SHP77 (cell line): ENCODE results near the gene TKTL1.
A peak's percentile ranks its signal among the peaks of the same experiment; 100 is the strongest.

Experiments
- DNase-seq, 2 experiments: peaks; one replicate each; lab custom pipeline; 2025; lab: John Stamatoyannopoulos, UW

Gene TKTL1

DNA sequence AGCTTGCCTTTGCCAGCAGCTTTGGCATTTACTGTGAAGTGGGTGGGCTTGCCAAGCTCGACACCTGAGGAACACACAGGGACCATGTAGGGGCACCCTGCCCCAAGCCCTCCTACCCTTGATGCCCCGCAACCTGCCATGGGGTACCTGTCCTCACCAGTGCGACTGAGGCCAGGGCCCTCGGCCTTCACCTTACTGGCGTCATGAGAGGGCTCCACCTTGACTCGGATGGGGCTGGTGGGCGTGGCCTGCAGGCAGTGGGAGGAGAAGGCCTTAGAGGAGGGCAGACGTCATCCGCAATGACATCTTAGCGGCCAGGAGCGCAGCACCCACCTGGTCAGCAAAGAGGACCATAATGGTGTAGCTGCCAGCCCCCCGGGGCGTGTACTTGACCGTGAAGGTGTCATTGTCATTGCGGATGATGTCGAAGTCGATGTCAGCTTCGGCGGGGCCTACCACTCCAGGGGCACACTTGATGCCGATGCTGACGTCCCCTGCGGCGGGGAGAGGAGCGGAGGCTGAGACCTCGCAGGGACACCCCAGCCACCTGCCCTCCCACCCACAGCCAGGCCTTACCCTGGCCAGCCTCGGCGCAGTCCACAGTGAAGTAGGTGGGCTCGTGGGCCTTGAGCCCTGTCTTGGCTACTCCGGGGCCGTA lies 66.6 kb downstream of the TKTL1 start:
- no peak for DNase-seq

DNA sequence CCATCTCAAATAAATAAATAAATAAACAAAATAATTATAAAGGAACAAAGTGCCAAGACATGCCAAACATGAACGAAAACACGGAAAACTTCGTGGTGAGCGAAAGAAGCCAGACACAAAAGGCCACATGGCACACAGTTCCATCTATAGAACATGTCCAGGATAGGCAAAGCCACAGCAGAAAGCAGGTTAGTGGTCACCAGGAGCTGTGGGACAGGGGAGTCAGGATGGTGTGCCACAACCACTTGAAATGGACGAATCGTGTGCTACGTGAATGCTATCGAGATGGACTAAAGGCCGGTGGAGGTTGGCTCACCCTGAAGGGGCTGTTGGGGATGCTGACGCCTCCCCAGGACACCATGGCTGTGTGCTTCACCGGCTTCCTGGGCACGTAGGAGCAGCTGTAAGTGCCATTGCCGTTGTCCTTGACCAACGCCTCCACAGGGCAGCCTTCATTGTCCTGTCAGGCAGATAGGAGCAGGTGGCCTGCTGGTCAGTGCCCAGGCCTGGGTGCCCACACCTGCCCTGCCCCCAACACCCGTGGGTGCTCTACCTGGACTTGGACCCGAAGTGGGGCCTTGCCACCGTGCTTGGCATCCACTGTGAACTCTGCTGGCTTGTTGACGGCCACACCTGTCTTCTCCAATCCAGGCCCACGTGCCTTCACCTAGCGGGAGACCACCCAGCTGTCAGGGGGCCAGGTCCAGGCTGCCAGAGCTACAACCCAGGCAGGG lies 68.3 kb downstream of the TKTL1 start:
- DNase-seq = no peak

- DNase-seq = no peak
Observed at GRCh38 chrX:154365052-154365600, 69.5 kb downstream of the TKTL1 start.

DNA sequence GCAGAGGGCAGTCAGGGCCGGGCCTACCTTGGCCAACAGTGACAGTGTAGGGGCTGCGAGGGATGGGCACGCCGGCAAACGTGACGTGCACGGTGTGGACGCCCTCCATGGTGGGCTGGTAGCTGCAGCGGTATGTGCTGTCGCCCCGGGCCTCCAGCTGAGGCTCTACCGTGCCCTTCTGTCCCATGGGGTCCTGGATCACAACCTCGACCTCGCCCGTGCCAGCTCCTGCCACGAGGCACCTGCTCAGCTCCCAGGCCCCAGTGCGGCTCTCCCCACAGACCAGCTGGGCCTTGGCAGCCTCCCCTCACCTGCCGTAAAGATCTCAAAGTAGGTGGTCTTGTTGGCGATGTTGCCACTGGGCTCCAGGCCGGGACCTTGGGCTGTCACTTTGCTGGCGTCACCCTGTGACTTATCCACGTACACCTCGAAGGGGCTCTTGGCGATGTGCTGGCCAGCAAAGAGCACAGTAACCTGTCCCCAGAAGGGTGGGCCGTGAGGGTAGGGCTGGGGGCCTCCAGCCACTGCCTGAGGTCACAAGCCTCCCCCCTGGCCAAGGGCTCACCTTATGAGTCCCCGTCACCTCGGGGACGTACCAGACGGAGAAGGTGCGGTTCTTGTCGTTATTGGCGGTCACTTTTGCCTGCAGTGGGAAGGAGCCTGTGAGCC lies 70.5 kb downstream of the TKTL1 start:
- DNase-seq = no peak

DNA sequence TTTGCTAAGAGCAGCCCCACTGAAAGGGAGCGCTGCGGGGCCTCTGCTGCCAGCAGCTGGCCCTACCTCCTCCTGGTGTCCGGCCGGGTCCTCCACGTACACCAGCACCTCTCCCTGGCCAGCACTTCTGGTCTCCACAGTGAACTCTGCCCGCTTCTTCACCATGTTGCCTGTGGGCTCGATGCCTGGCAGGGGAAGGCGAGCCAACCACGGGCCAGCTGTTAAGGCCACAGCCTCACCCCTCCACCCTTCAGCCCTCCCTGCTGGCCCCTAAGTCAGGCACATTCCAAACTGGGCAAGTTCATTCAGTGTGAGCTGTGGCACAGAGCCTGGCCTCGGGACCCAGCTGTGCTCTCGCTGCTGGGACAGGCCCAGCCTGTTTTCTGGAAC lies 71.1 kb downstream of the TKTL1 start:
- no peak for DNase-seq

DNA sequence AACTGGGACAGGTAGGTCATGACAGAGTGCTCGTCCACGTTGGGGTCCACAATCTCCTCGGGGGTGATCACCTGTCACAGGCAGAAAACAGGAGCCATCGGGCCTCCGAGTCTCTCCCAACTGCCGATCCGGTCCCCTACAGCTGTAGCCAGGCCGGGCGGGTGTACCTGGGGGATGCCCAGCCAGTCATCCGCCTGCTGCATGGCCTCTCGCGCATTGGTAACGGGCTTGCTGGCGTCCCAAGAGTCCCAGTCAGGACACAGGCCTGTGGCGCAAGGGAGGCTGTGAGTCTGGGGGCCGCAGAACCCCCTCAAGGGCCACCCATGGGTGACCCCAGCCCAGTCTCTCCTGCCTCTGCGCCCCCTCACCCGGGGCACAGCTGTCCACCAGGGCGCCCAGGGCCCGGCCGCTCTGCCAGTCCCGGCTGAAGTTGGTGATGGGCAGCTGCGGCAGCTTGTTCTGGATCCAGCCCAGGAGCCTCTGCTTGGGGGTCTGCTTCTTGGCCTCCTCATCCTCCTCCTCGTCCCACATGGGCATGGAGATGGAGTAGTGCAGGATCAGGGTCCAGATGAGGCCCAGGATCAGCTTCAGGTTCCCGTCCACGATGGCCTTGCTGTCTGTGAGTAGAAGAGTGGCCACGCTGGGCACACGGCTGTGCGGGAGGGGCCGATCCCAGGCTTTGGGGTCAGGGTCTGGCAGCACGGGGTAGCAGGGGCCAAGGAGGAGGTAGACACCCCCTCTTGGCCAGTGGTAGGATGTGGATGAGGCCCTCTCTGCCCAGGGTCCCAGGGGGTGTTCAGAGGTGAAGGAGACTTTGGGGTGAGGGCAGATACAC lies 72.1 kb downstream of the TKTL1 start:
- DNase-seq = no peak

DNA sequence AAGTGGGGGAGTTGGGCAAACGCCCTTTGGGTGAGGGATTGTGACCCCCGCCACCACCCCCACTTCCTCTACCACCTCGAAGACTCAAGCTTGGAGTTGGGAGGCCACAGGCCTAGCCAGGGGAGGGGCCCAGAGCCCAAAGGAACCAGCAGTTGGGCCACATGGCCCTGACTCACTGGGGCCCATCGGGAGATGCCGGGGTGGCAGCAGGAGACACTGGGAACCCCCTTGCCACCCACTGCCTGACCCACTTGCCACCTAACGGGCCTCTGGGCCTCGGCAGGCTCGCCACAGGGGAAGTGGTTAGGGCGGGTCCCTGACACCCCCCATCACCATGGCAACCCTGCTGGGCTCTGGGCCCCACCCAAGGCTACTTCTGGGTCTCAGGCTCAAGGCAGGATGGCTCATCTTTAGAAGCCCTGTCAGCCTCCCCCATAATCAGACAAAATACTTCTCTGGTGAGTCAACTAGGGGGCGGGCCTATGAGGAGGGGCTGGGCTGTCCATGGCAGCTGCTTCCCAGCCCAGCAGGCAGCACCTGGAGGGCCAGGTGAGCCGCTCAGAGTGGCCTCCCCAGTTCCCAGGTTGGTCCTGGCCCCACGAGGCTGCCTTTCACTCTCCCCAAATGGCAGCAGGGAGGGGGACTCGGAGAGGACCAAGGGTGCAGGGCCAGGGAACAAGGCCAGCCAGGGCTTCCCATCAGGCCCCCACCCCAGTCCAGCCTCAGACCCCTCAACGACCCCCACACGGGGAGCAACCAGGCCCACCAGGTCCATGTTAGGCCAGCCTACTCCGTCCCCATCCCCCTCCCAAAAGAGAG lies 73.2 kb downstream of the TKTL1 start:
- DNase-seq = no peak

DNA sequence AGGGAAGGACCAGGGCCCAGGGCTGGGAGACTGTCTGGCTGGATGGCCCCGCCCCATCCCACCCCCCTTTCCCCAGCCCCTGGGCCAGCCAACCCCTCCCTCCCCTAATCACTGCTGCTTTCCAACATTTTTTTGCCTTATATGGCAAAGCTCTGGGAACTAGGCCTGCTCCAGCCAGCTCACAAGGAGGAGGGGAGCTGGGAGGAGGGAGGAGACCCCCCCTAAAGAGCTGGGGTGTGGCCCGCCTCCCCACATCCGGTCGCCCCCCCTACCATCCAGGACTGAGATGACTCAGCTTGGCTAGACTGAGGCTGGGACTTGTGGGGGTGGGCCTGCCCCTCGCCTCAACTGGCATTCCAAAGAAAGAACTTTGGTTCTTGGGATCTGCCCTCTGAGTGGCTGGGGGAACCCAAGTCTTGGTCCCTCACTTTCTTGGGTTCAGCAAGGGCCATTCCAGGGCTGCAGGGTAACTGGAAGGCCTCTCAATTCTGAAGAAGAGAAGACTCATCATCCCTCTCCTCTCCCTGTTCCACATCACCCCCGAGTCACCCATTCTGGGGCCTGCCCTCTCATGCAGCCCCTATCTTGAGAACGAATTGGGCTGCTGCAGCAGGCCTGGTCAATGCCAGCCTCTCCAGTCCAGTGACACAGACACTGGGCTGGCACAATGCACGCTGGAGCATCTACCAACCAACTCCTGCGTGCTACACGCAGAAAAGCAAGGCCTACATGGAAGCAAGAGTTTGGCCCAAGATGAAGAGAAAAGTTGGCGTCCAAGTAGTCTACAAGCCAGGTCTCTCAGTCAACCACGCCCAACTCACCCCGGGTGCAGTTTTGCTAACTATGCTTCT lies 74.1 kb downstream of the TKTL1 start:
- peak; percentile 3 to 13 for DNase-seq

DNA sequence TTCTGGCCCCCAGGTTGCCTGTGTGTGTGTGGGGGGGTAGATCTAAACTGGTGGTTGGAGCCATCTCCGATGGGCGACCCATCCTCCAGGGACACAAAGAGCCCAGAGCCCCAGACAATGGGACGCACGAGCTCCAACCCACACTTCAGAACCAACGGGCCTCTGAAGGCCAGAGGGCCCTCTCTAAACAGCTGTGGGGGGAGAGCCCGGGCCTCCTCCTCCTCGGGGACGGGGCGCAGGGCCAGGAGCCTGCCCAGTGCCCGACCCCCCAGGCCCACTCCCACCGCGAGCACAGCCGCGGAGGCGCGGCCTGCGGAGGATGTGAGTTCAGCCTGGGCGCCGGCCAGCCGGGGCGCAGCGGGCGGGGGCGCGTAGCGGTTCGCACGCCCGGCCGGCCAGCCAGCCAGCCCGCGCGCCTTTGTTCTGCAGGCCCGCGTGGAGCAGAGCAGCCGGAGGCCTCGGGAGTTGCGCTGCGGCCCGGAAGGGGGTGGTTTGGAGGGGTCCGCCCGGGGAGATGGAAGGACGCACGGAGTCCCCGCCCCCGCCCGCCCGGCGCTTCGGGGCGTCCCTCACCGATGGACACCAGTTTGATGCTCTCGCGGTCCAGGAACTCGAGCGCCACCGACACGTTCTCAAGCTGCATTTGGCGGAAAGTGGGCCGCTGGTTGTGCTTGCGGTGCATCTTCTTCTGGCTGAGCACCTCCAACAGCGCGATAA lies 74.9 kb downstream of the TKTL1 start:
- DNase-seq = no peak

DNA sequence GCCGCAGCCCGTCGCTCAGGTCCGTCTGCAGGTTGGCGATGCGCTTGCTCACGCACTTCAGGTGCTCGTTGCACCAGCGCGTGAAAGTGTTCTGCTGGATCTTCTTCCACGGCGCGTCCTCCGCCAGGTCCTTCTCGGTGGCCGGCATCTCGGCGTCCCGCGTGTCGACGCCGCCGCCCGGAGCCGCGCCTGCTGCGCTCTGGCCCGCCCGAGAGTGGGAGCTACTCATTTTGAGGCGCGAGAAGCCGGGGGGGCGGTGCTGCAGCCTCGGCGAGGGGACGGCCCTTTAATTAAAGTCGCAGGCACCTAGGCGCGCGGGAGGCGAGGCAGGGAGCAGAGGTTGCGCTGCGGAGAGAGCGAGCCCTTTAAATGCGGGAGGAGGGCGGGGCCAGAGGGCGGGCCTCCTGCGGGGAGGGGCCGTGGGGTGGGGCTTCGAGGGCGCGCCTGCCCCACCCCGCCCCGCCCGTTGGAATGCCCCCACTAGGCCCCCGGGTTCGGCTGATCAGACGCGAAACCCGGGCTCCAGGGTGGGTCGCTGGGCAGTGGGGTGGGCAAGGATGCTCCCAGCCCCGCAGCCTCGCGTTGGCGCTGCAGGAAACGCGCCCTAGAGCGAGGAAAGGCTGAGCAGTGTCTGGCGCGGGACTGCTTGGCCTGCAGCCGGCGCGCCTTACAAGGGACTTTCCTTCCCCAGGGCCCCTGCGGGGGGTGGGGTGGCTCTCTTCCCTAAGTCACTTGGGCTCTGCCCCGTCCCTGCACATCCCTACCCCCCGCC lies 75.6 kb downstream of the TKTL1 start:
- peak; percentile 76 to 87 for DNase-seq

DNA sequence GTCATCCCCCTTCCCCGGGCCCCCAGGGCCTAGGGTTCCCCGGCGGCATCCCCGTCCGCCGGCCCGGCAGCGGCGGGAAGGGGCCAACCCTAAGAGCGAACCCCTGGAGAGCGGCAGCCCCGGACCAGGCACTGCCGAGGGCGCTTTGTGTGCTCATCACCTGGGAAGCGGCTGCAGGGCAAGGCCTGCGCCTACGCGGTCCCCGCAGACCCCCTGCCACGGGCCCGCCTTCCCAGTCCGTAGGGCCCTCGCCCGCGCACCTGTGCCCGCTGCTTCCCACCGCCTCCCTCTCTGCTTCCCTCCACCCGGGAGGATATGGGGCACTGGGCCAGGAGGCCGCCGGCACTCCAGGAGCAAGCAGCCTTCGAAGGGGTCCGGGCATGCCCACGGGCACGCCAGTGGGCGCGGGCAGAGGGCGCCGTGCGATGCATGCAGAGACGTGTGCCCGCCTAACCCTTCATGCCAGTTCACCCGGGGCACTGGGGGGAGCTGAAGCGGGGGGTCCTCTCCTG lies 76.2 kb downstream of the TKTL1 start:
- DNase-seq = no peak

DNA sequence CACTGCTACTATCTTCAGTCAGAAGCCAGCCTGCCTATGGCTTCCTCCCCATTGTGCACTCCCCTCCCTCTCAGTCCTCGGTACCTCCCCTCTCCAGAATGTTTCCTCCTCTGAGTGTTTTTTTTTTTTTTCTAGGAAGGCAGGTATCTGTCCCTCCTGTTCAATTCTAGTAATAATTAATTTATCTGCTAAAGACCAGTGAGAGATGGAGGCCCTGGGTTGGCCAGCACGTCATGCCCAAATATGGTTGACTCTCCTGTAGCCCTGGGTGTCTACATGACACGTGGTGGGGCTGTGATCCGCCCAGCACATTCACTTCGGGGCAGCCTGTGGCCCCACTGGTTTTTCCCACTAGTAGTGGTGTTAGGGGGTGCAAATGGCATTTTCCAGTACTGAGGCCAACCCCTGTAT lies 77.0 kb downstream of the TKTL1 start:
- DNase-seq = no peak

GRCh38 chrX:154373340-154374306 lies 78.0 kb downstream of the TKTL1 start:
- peak in 1 of 2 experiments; percentile 56 for DNase-seq

DNA sequence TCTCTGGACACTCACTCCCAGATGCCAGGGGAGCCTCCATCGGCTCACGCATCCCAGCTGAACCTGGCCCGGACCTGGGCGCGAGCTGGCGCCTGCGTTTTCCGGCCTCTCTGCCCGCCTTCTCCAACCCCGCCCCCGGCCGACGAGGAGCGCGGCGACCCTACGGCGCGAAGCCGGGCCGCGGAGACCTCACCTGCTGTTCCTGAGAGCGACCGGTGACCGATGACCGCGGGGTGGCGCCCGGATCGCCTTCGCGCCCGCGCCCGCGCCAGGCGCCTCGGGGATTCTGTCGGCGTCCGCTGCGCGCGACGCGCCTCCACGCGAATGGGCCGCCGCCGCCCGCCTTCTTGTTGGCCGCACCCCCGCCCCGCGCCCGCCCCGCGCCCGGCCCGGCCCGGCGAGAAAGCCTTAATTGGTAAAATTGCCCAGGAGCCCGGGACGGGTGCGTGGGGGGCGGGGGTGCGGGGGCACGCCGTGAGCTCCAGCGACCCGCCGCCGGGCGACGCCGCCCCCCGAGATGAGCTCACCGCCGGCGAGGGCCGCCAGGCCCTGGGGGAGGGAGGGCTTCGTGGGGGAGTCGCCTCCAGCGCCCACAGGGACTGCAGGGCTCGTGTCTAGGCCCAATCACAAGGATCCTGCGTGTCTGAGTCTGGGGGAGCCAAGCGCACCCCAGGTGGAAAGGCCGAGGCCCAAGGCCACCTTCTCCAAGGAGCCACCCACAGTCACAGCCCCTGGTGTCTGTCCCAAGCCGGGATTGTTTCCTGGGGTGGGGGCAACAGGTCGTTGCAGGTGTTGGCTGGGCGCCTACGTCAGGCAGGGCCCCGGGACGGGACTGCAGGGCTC lies 78.9 kb downstream of the TKTL1 start, which contains the start of gene FLNA:
TSS of gene FLNA (minus strand) at position 322 of the 843 bp plus-strand sequence. CDS start 3,389 bp downstream, outside the sequence.
- peak in 1 of 2 experiments; percentile 34 for DNase-seq

DNA sequence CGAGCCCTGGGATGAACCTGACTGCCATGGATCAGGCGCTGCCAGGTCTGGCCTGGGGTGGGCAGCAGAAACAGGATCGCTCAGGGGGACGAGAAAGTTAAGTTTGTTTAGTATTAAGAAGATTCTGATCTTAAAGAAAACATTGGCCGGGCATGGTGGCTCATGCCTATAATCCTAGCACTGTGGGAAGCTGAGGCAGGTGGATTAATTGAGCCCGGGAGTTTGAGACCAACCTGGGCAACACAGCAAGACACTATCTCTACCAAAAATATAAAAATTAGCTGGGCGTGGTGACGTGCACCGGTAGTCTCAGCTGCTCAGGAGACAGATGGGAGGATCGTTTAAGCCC lies 79.5 kb downstream of the TKTL1 start:
- no peak for DNase-seq

DNA sequence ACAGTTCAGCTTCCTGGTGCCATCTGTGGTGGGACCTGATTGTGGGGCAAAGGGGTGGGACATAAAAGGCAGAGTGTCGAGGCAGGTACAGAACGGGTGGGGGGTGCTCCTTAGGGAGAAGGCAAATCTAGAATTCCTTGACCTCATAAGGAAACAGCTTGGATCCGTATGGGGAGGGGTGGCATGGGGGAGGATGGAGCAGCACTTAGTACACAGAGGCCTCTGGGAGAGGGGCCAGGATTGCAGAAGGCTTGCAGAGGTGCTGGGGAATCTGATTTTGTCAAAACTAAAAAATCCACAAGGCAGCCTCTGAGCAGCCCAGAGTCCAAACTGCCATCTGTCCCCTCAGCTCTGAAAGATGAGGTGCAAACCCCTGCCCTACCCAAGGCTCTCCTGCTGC lies 81.2 kb downstream of the TKTL1 start:
- DNase-seq = no peak
